IMR-90 (cell line): Measurements from ENCODE around the gene EXOC4. TPM values are rescaled to one million over a fixed set of nuclear protein-coding genes. Genes with fewer than 3 reads are reported as not detected.

Experiments
- ATAC-seq: fragments of 200-7000 bp; cut with Tn5 transposase; 2 replicates; pipeline ENCODE4 v1.9.1; 2020; ENCODE audit warnings: low read depth, mild to moderate bottlenecking, moderate library complexity
- BruUV-seq: library from RNA; stranded (reverse); fragments of 400-500 nt; replicated peaks from 2 replicates; lab custom pipeline; 2021; lab: Mats Ljungman, UMichigan
- CTCF ChIA-PET: fragments of 300-600 bp; formaldehyde crosslinking; extraction: SDS; loops from one replicate; lab custom pipeline; 2021; ENCODE audit warnings: antibody characterized with exemption; lab: Yijun Ruan, JAX
- POLR2A ChIA-PET: fragments of 300-600 bp; sonication (Branson Sonifier 250); formaldehyde crosslinking; loops from one replicate; lab custom pipeline; 2022; ENCODE audit warnings: antibody characterized with exemption; ENCODE audit not compliant: unreplicated experiment; lab: Charles Lee
- DNase-seq: peaks from one replicate; pipeline ENCODE4 v3.0.0; 2013
- H2AFZ ChIP-seq: replicated peaks from 2 replicates; pipeline ENCODE3; 2013; ENCODE audit warnings: low read length, mild to moderate bottlenecking; ENCODE audit not compliant: poor library complexity
- H2AK5ac ChIP-seq: 2 replicates; pipeline ENCODE4 v1.6.1; 2013; ENCODE audit warnings: low read depth, low read length, inconsistent platforms
- H2AK9ac ChIP-seq: replicated peaks from 2 replicates; pipeline ENCODE3; 2013; ENCODE audit warnings: mild to moderate bottlenecking, low read depth, low read length, moderate library complexity; ENCODE audit not compliant: poor library complexity
- H2BK120ac ChIP-seq: 2 replicates; pipeline ENCODE4 v1.6.1; 2013; ENCODE audit warnings: low read depth, low read length, inconsistent platforms
- H2BK15ac ChIP-seq: 3 replicates; pipeline ENCODE4 v1.6.1; 2013; ENCODE audit warnings: low read depth, low read length, inconsistent platforms
- H2BK20ac ChIP-seq: 2 replicates; pipeline ENCODE4 v1.6.1; 2013; ENCODE audit warnings: low read depth, mild to moderate bottlenecking, inconsistent platforms, low read length, moderate library complexity
- H2BK5ac ChIP-seq: 2 replicates; pipeline ENCODE4 v1.6.1; 2013; ENCODE audit warnings: mild to moderate bottlenecking, low read depth, low read length, inconsistent platforms; ENCODE audit not compliant: poor library complexity, severe bottlenecking
- H3K14ac ChIP-seq: replicated peaks from 2 replicates; pipeline ENCODE4 v1.6.1; 2013; ENCODE audit warnings: low read depth, low read length, inconsistent platforms
- H3K18ac ChIP-seq: 2 replicates; pipeline ENCODE4 v1.6.1; 2013; ENCODE audit warnings: low read depth, low read length, control low read depth
- H3K23ac ChIP-seq: 2 replicates; pipeline ENCODE4 v1.6.1; 2013; ENCODE audit warnings: low read depth, low read length, inconsistent platforms
- H3K27ac ChIP-seq: 2 replicates; pipeline ENCODE4 v1.5.1; 2013; ENCODE audit warnings: mild to moderate bottlenecking, control low read depth, low read length; ENCODE audit not compliant: insufficient read depth
- H3K27me3 ChIP-seq: 2 replicates; pipeline ENCODE4 v1.6.1; 2013; ENCODE audit warnings: low read length; ENCODE audit not compliant: control insufficient read depth, insufficient read depth
- H3K36me3 ChIP-seq: 2 replicates; pipeline ENCODE4 v1.6.1; 2013; ENCODE audit warnings: low read length, mixed read lengths; ENCODE audit not compliant: control insufficient read depth, insufficient read depth
- H3K4ac ChIP-seq: 2 replicates; pipeline ENCODE4 v1.6.1; 2013; ENCODE audit warnings: low read depth, low read length, inconsistent platforms
- H3K4me1 ChIP-seq: 2 replicates; pipeline ENCODE4 v1.6.1; 2013; ENCODE audit warnings: low read length, mixed read lengths; ENCODE audit not compliant: control insufficient read depth, insufficient read depth
- H3K4me2 ChIP-seq: 2 replicates; pipeline ENCODE4 v1.6.1; 2013; ENCODE audit warnings: low read depth, mild to moderate bottlenecking, control low read depth, low read length, moderate library complexity
- H3K4me3 ChIP-seq: 2 replicates; pipeline ENCODE4 v1.5.1; 2013; ENCODE audit warnings: low read depth, mild to moderate bottlenecking, control low read depth, low read length, moderate library complexity; ENCODE audit not compliant: insufficient read depth
- H3K56ac ChIP-seq: 2 replicates; pipeline ENCODE4 v1.6.1; 2013; ENCODE audit warnings: low read length, inconsistent platforms; ENCODE audit not compliant: insufficient read depth; ENCODE audit errors: extremely low read depth
- H3K79me1 ChIP-seq, 2 experiments: 2 replicates each; pipeline ENCODE4 v1.6.1; 2013; ENCODE audit warnings: low read length in 2 of 2, inconsistent platforms in 1 of 2, low read depth in 1 of 2
- H3K9ac ChIP-seq: 2 replicates; pipeline ENCODE4 v1.6.1; 2013; ENCODE audit warnings: low read depth, low read length, control low read depth
- H3K9me1 ChIP-seq: 2 replicates; pipeline ENCODE4 v1.6.1; 2013; ENCODE audit warnings: low read length, inconsistent platforms; ENCODE audit not compliant: insufficient read depth
- H3K9me3 ChIP-seq: 2 replicates; pipeline ENCODE4 v1.6.1; 2013; ENCODE audit warnings: low read length; ENCODE audit not compliant: control insufficient read depth, insufficient read depth
- H4K20me1 ChIP-seq: 2 replicates; pipeline ENCODE4 v1.6.1; 2013; ENCODE audit warnings: low read length, inconsistent platforms; ENCODE audit not compliant: insufficient read depth
- H4K5ac ChIP-seq: 2 replicates; pipeline ENCODE4 v1.6.1; 2013; ENCODE audit warnings: mild to moderate bottlenecking, low read depth, low read length, control low read depth
- H4K8ac ChIP-seq, 2 experiments: 2 replicates each; pipeline ENCODE4 v1.6.1; 2013; ENCODE audit warnings: low read depth in 2 of 2, low read length in 2 of 2, control low read depth in 1 of 2, inconsistent platforms in 1 of 2
- H4K91ac ChIP-seq: 2 replicates; pipeline ENCODE4 v1.6.1; 2013; ENCODE audit warnings: low read depth, low read length, inconsistent platforms; ENCODE audit not compliant: insufficient read depth
- CTCF ChIP-seq: conservative IDR thresholded peaks from 2 replicates; pipeline ENCODE4 v1.5.1; 2012; ENCODE audit warnings: mild to moderate bottlenecking, low read depth, low read length, improper control_type of control experiment
- ELK1 ChIP-seq: fragments of 150-350 bp; IDR thresholded peaks from 2 replicates; pipeline ENCODE4 v1.6.1; 2016; ENCODE audit warnings: low read depth, mild to moderate bottlenecking, low read length, moderate library complexity, borderline replicate concordance
- MAFK ChIP-seq: IDR thresholded peaks from 2 replicates; pipeline ENCODE4 v1.6.1; 2012; ENCODE audit warnings: low read depth, low read length, improper control_type of control experiment
- MXI1 ChIP-seq: IDR thresholded peaks from 2 replicates; pipeline ENCODE4 v1.6.1; 2012; ENCODE audit warnings: low read depth, mild to moderate bottlenecking, low read length, moderate library complexity, borderline replicate concordance
- POLR2A ChIP-seq: IDR thresholded peaks from 2 replicates; pipeline ENCODE4 v1.6.1; 2012; ENCODE audit warnings: mild to moderate bottlenecking, low read depth, low read length
- SMC3 ChIP-seq: fragments of 150-350 bp; IDR thresholded peaks from 2 replicates; pipeline ENCODE4 v1.6.1; 2016; ENCODE audit warnings: low read depth, mild to moderate bottlenecking, antibody characterized with exemption, low read length, moderate library complexity
- WGBS, 2 experiments: methylation state at CpG; one replicate each; pipeline versions ENCODE4 v1.1.5 to v1.1.7; 2013; ENCODE audit warnings: missing lambda C conversion rate in 2 of 2; ENCODE audit not compliant: insufficient read length in 1 of 2; ENCODE audit errors: extremely low coverage in 2 of 2; 5-methylcytosine and 5-hydroxymethylcytosine counted together
- dilution Hi-C: fragments of 300-500 bp; cut with HindIII; formaldehyde crosslinking; loops from one replicate; pipeline ENCODE4 v1.14.3; 2018; ENCODE audit warnings: low sequenced_read_pairs; ENCODE audit not compliant: unreplicated experiment
- in situ Hi-C: fragments of 300-500 bp; cut with MboI; formaldehyde crosslinking; loops from 3 replicates; pipeline ENCODE4 v1.14.3; 2019; ENCODE audit warnings: low sequenced_read_pairs, inconsistent platforms, mixed read lengths
- intact Hi-C: fragments of 100-400 bp; cut with micrococcal nuclease; formaldehyde crosslinking; loops from 2 replicates; pipeline ENCODE4 v1.10.0; 2022
- polyA plus RNA-seq, 3 experiments: library from polyadenylated mRNA; depleted of rRNA; stranded (reverse); fragments of >200 nt; gene quantifications; 2 replicates each; pipeline ENCODE4 v1.2.3, GENCODE V29; 2012; ENCODE audit warnings: low replicate concordance in 1 of 3
- total RNA-seq: library from RNA; depleted of rRNA; stranded (reverse); fragments of >200 nt; gene quantifications from 2 replicates; pipeline ENCODE4 v1.2.3, GENCODE V29; 2012

EXOC4 gene
- total and polyA plus RNA-seq, 2 of the 4 experiments (the other 2 are of a cell fraction): 25.4 to 94.6 TPM

- intact Hi-C loops: no loop called here
- H3K4me2 ChIP-seq: no peak overlapping the region
- H2AFZ ChIP-seq: no peak overlapping the region
- H3K14ac ChIP-seq: no peak overlapping the region
- no peak overlapping the region for H2BK15ac ChIP-seq
- no peak overlapping the region for H2AK5ac ChIP-seq
- no peak overlapping the region for H4K5ac ChIP-seq
- no peak overlapping the region for H3K56ac ChIP-seq
- no peak overlapping the region for H4K8ac ChIP-seq
- no peak overlapping the region for H3K9ac ChIP-seq
- H2AK9ac ChIP-seq: no peak overlapping the region
- no peaks in the 10 kb centered on the region for H3K79me1 ChIP-seq
- no peak overlapping the region for H2BK5ac ChIP-seq
- no peak overlapping the region for H3K27ac ChIP-seq
- no peak overlapping the region for H3K18ac ChIP-seq
- POLR2A ChIA-PET: no interaction called here
- H4K20me1 ChIP-seq: no peaks in the 10 kb centered on the region
- TF ChIP-seq CTCF (no peak), POLR2A (no peak), MAFK (peak; percentile 97), SMC3 (no peak), ELK1 (no peak), MXI1 (no peak)
- BruUV-seq: no TSS peak
- in situ Hi-C loops: no loop called here
- H3K9me3 ChIP-seq: no peaks in the 10 kb centered on the region
- H3K4me3 ChIP-seq: no peak overlapping the region
- H3K27me3 ChIP-seq: no peaks in the 10 kb centered on the region
- ATAC-seq (no peak), DNase-seq (no peak)
- 0 out of 2 replicates have a peak, but pooled peaks cover 3% of the 10 kb centered on the region for H3K9me1 ChIP-seq
- WGBS, 2 experiments: no CpG with 5 or more reads among the region's 5 CpGs
- H4K91ac ChIP-seq: no peak overlapping the region
- no peak overlapping the region for H2BK20ac ChIP-seq
- dilution Hi-C loops: no loop called here
- no peaks in the 10 kb centered on the region for H3K36me3 ChIP-seq
- H3K23ac ChIP-seq: no peak overlapping the region
- H3K4me1 ChIP-seq: no peaks in the 10 kb centered on the region
- CTCF ChIA-PET: no interaction called here
- no peak overlapping the region for H3K4ac ChIP-seq
- H2BK120ac ChIP-seq: no peak overlapping the region
Observed at GRCh38 chr7:133638857-133639256, 386.0 kb downstream of the EXOC4 start.
